ENCODE data around the gene CHRM4. TPM values are rescaled to one million over a fixed set of nuclear protein-coding genes. Genes with fewer than 3 reads are reported as not detected.

Gene CHRM4
- total and polyA plus RNA-seq, 4 experiments from 2014 or later = 0.12 to 0.16 TPM; not detected in 2

DNA sequence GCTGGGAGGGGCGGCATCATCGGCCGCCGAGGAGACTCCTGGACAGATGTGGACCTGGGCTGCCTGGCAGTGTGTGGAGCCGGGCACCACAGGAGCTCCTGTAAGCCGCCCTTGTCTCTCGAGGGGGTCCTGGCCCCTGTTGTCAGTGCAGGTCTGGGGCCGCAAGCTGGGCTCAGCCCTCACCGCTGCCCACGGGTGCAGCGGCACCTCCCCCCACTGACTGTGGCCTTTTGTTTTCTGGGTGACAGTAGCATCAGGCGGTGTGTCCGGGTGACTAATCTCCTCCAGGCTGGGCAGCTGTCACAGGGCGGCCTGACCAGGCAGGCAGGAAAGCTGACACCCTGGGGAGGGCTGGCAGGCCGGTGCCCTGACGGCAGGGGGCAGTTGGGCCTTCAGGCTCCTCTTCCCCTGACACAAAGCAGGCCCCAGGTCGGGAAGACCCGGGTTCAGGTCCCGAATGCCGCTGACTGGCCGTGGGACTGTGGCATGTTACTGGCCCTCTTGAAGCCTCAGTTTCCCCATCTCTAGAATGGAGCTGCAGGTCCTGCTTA, 28.0 kb downstream of the CHRM4 start:
- Histone ChIP-seq H3K4me3 (ENCODE audit: low read length in 2 of 2) (no peak overlapping the region), H3K27me3 (ENCODE audit: insufficient read depth, low read length) (no peaks in the 10 kb centered on the region), H3K4me1 (ENCODE audit: insufficient read depth, low read length) (peaks cover 82% of the 10 kb centered on the region), H3K36me3 (ENCODE audit: insufficient read depth, low read length) (peaks cover 24% of the 10 kb centered on the region), H3K27ac (ENCODE audit: low read depth, low read length) (no peak overlapping the region), H3K9me3 (ENCODE audit: control insufficient read depth in 1 of 2, low read length in 2 of 2) (no peaks in the 10 kb centered on the region)
- CTCF ChIA-PET (ENCODE audit: partially characterized antibody) = interaction anchor here (15.2 kb wide), 1 partner anchor 13 kb away, joined by 469 read pairs; the partner anchor contains the start of gene DGKZ
- Mint-ChIP-seq H3K27me3 (no peaks in the 10 kb centered on the region), H3K9me3 (no peaks in the 10 kb centered on the region), H3K36me3 (peaks cover 3 to 32% of the 10 kb centered on the region in 2 donors), H3K4me3 (peak overlapping the region in 1 of 8 donors; percentile 21), H3K4me1 (peaks cover 27 to 82% (median 55%) of the 10 kb centered on the region in 4 donors), H3K27ac (peak overlapping the region in 2 of 7 donors; percentile 25 to 68)
- intact Hi-C loops (cut with micrococcal nuclease) = no loop called here
- POLR2A ChIA-PET (ENCODE audit: partially characterized antibody) = interaction anchor here (19.9 kb wide), 1 partner anchor 13 kb away, joined by 334 read pairs; the partner anchor contains the start of gene DGKZ
- DNase-seq = peak in 1 of 5 donors; percentile 34

- Histone ChIP-seq H3K9me3 (ENCODE audit: control insufficient read depth in 1 of 2, low read length in 2 of 2) (no peaks in the 10 kb centered on the region), H3K27me3 (ENCODE audit: insufficient read depth, low read length) (no peaks in the 10 kb centered on the region), H3K36me3 (ENCODE audit: insufficient read depth, low read length) (peaks cover 19% of the 10 kb centered on the region), H3K4me3 (ENCODE audit: low read length in 2 of 2) (no peak overlapping the region), H3K4me1 (ENCODE audit: insufficient read depth, low read length) (peaks cover 84% of the 10 kb centered on the region), H3K27ac (ENCODE audit: low read depth, low read length) (peak overlapping the region; percentile 57)
- POLR2A ChIA-PET (ENCODE audit: partially characterized antibody) = interaction anchor here (2.0 to 19.9 kb wide), 3 partner anchors 12 to 30 kb away, joined by 8 to 334 read pairs (median 9); partner anchors contain the start of gene DGKZ
- Mint-ChIP-seq H3K9me3 (no peaks in the 10 kb centered on the region), H3K4me1 (peaks cover 29 to 81% (median 55%) of the 10 kb centered on the region in 4 donors), H3K4me3 (peak overlapping the region in 5 of 8 donors; percentile 17 to 62 (median 57)), H3K27ac (peak overlapping the region; percentile 25 to 88 (median 68)), H3K27me3 (no peaks in the 10 kb centered on the region), H3K36me3 (peaks cover 0 to 29% of the 10 kb centered on the region in 2 donors)
- DNase-seq = peak in 1 of 5 donors; percentile 19
- CTCF ChIA-PET (ENCODE audit: partially characterized antibody) = interaction anchor here (15.2 kb wide), 1 partner anchor 13 kb away, joined by 469 read pairs; the partner anchor contains the start of gene DGKZ
- intact Hi-C loops (cut with micrococcal nuclease) = no loop called here
These were observed 28.6 kb downstream of the CHRM4 start for GRCh38 chr11:46363031-46363407.

DNA sequence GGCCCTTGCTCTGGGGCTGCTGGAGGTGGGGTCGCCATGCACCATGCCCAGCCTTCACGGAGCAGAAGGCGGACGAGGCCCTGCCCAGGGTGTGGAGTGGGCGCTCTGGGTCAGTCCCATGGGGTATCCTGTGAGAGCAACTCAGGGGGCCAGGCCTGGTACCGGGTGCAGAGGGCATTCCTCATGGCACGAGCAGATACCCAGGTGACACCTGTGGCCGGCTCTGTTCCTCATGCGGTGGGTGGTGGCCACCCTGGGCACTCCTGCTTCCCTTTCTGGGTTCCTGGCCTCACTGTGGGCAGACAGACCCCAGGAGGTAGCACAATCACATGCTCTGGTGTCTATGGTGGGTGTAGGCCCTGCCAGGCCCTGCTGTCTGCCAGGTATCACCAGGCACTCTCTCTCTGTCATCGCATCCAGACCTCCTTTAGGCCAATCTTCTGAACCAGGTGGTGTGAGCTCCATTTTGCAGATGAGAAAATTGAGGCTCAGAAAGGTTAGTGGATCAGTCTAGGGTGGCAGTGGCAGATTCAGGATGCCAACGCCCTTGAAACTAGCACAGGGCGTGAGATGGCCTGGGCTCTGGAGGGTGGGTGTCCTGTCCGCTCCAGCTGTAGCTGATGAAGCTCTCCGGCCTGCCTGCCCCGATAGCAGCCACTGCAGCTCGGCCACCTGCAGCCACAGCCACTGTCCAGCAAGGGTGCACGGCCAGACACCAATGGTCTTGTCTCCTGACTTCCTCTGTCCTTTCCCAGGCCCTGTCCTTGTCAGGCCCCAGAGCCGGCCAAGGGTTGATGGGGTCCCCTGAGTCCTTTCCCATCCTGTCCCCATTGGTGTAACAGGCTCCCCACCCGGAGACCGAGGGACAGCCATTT, 29.2 kb downstream of the CHRM4 start:
- POLR2A ChIA-PET (ENCODE audit: partially characterized antibody) = interaction anchor here (2.0 to 19.9 kb wide), 3 partner anchors 12 to 30 kb away, joined by 8 to 334 read pairs (median 9); partner anchors contain the start of gene DGKZ
- H3K27ac Mint-ChIP-seq = peak overlapping the region; percentile 48 to 91 (median 70)

GRCh38 chr11:46361283-46362155, 30.1 kb downstream of the CHRM4 start:
- Mint-ChIP-seq H3K4me3 (peak overlapping the region; percentile 82 to 91 (median 86)), H3K36me3 (peaks cover under 1 to 33% of the 10 kb centered on the region in 2 donors), H3K9me3 (no peaks in the 10 kb centered on the region), H3K4me1 (peaks cover 36 to 85% (median 62%) of the 10 kb centered on the region in 4 donors), H3K27ac (peak overlapping the region; percentile 74 to 95 (median 92)), H3K27me3 (no peaks in the 10 kb centered on the region)
- H3K9me3 ChIP-seq (ENCODE audit: control insufficient read depth in 1 of 2, low read length in 2 of 2) = no peaks in the 10 kb centered on the region
- peaks cover 13% of the 10 kb centered on the region for H3K36me3 ChIP-seq (ENCODE audit: insufficient read depth, low read length)
- peak overlapping the region; percentile 68 to 69 for H3K4me3 ChIP-seq (ENCODE audit: low read length in 2 of 2)
- peak overlapping the region; percentile 57 for H3K27ac ChIP-seq (ENCODE audit: low read depth, low read length)
- intact Hi-C loops (cut with micrococcal nuclease) = loop anchor here (1.0 kb wide), 1 partner anchor 9 kb away; no protein-coding TSS in a partner anchor
- ChIA-PET CTCF (ENCODE audit: partially characterized antibody) (interaction anchor here (0.9 to 15.2 kb wide), 5 partner anchors 11 to 122 kb away, joined by 4 to 469 read pairs (median 4); partner anchors contain the start of gene DGKZ), POLR2A (ENCODE audit: partially characterized antibody) (interaction anchor here (0.7 to 19.9 kb wide), 7 partner anchors 11 to 66 kb away, joined by 3 to 334 read pairs (median 6); partner anchors contain the start of gene DGKZ)
- peak; percentile 58 to 82 (median 63) for DNase-seq
- H3K4me1 ChIP-seq (ENCODE audit: insufficient read depth, low read length) = peaks cover 86% of the 10 kb centered on the region
- H3K27me3 ChIP-seq (ENCODE audit: insufficient read depth, low read length) = no peaks in the 10 kb centered on the region

More for the DNA sequence above, 29.2 kb downstream of the CHRM4 start:
- intact Hi-C loops (cut with micrococcal nuclease) = no loop called here
- CTCF ChIA-PET (ENCODE audit: partially characterized antibody) = interaction anchor here (0.9 to 15.2 kb wide), 2 partner anchors 12 to 123 kb away, joined by 4 to 469 read pairs; partner anchors contain the start of gene DGKZ
- Histone ChIP-seq H3K4me1 (ENCODE audit: insufficient read depth, low read length) (peaks cover 86% of the 10 kb centered on the region), H3K36me3 (ENCODE audit: insufficient read depth, low read length) (peaks cover 16% of the 10 kb centered on the region), H3K4me3 (ENCODE audit: low read length in 2 of 2) (no peak overlapping the region), H3K9me3 (ENCODE audit: control insufficient read depth in 1 of 2, low read length in 2 of 2) (no peaks in the 10 kb centered on the region), H3K27me3 (ENCODE audit: insufficient read depth, low read length) (no peaks in the 10 kb centered on the region), H3K27ac (ENCODE audit: low read depth, low read length) (peak overlapping the region; percentile 57)
- peaks cover 30 to 82% (median 58%) of the 10 kb centered on the region in 4 donors for H3K4me1 Mint-ChIP-seq
- H3K9me3 Mint-ChIP-seq = no peaks in the 10 kb centered on the region
- peak overlapping the region in 7 of 8 donors; percentile 40 to 85 (median 57) for H3K4me3 Mint-ChIP-seq
- H3K36me3 Mint-ChIP-seq = peaks cover 0 to 29% of the 10 kb centered on the region in 2 donors
- no peaks in the 10 kb centered on the region for H3K27me3 Mint-ChIP-seq
- DNase-seq = peak in 1 of 5 donors; percentile 21

DNA sequence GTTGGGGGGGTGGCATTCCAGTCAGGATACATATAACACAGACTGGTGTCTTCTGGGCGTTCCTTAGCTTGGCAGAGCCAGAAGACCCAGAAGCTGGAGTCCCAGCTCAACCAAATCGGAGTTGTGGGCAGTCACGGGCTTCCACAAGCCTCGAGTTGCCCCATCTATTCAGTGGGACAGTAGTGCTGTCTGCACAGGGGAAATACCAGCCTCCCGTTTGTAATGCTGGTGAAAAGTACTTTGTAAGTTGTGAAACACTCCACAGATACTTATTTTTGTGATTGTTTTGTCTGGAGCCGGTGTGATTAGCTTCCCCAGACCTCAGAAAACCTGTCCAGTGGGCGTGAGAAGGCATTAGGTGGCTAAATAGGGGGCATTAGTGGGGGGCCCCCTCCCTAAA, 30.7 kb downstream of the CHRM4 start:
- no peaks in the 10 kb centered on the region for H3K9me3 Mint-ChIP-seq
- H3K4me3 Mint-ChIP-seq = peak overlapping the region; percentile 82 to 91 (median 86)
- H3K27me3 Mint-ChIP-seq = no peaks in the 10 kb centered on the region
- Histone ChIP-seq H3K4me1 (ENCODE audit: insufficient read depth, low read length) (peaks cover 87% of the 10 kb centered on the region), H3K27me3 (ENCODE audit: insufficient read depth, low read length) (no peaks in the 10 kb centered on the region), H3K4me3 (ENCODE audit: low read length in 2 of 2) (peak overlapping the region; percentile 68 to 69), H3K9me3 (ENCODE audit: control insufficient read depth in 1 of 2, low read length in 2 of 2) (no peaks in the 10 kb centered on the region), H3K27ac (ENCODE audit: low read depth, low read length) (peak overlapping the region; percentile 57), H3K36me3 (ENCODE audit: insufficient read depth, low read length) (peaks cover 20% of the 10 kb centered on the region)
- ChIA-PET POLR2A (ENCODE audit: partially characterized antibody) (interaction anchor here (0.7 to 19.9 kb wide), 9 partner anchors 10 to 65 kb away, joined by 3 to 334 read pairs (median 5); partner anchors contain the start of gene DGKZ), CTCF (ENCODE audit: partially characterized antibody) (interaction anchor here (0.9 to 15.2 kb wide), 6 partner anchors 9 to 51 kb away, joined by 3 to 469 read pairs (median 4); partner anchors contain the start of gene DGKZ)
- H3K27ac Mint-ChIP-seq = peak overlapping the region; percentile 74 to 95 (median 92)
- peak in 1 of 5 donors; percentile 37 for DNase-seq
- intact Hi-C loops (cut with micrococcal nuclease) = loop anchor here (1.0 kb wide), 1 partner anchor 9 kb away; no protein-coding TSS in a partner anchor
- peaks cover 38 to 89% (median 66%) of the 10 kb centered on the region in 4 donors for H3K4me1 Mint-ChIP-seq
- H3K36me3 Mint-ChIP-seq = peaks cover 5 to 39% of the 10 kb centered on the region in 2 donors

DNA sequence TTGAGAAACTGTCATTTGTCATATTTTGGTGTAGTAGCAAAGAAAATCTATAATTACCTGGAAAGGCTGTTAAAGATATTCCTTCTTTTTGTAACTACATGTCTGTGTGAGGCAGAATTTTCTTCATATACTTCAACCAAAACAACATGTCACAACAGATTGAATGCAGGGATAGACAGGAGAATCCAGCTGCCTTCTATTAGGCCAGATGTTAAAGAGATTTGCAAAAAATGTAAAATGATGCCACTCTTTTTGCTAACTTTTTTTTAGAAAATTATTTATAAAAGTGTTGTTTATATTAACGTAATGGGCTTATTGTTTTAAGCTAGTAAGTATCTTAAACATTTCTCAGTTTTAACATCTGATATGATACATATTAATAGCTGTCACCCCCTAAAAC, 31.6 kb downstream of the CHRM4 start:
- ChIA-PET CTCF (ENCODE audit: partially characterized antibody) (interaction anchor here (0.9 to 15.2 kb wide), 5 partner anchors 9 to 50 kb away, joined by 3 to 469 read pairs (median 4); partner anchors contain the start of gene DGKZ), POLR2A (ENCODE audit: partially characterized antibody) (interaction anchor here (0.8 to 19.9 kb wide), 4 partner anchors 9 to 64 kb away, joined by 3 to 334 read pairs (median 4); partner anchors contain the start of gene DGKZ)
- Histone ChIP-seq H3K9me3 (ENCODE audit: control insufficient read depth in 1 of 2, low read length in 2 of 2) (no peaks in the 10 kb centered on the region), H3K27ac (ENCODE audit: low read depth, low read length) (no peak overlapping the region), H3K4me3 (ENCODE audit: low read length in 2 of 2) (no peak overlapping the region), H3K36me3 (ENCODE audit: insufficient read depth, low read length) (peaks cover 22% of the 10 kb centered on the region), H3K4me1 (ENCODE audit: insufficient read depth, low read length) (peaks cover 85% of the 10 kb centered on the region), H3K27me3 (ENCODE audit: insufficient read depth, low read length) (no peaks in the 10 kb centered on the region)
- Mint-ChIP-seq H3K27ac (peak overlapping the region in 4 of 7 donors; percentile 50 to 88 (median 65)), H3K4me3 (peak overlapping the region in 3 of 8 donors; percentile 85 to 91 (median 87)), H3K27me3 (no peaks in the 10 kb centered on the region), H3K36me3 (peaks cover 5 to 33% of the 10 kb centered on the region in 2 donors), H3K9me3 (no peaks in the 10 kb centered on the region), H3K4me1 (peaks cover 36 to 85% (median 63%) of the 10 kb centered on the region in 4 donors)
- no peak for DNase-seq
- intact Hi-C loops (cut with micrococcal nuclease) = no loop called here

All from CD4-positive, alpha-beta memory T cell (primary cell).